OCI-LY3 (cell line): ENCODE data around the gene ABHD16A.

ENCODE experiments used
- CTCF ChIP-seq: fragments of 200-600, 300-600 bp; sonication (generic); IDR thresholded peaks from 2 replicates; pipeline ENCODE4 v1.5.1; 2014; ENCODE audit warnings: antibody characterized with exemption, low read length, low read depth
- EZH2phosphoT487 ChIP-seq: fragments of 200-600 bp; shearing (Covaris generic); IDR thresholded peaks from 2 replicates; pipeline ENCODE4 v1.6.1; 2018; ENCODE audit warnings: antibody characterized with exemption, mixed run types, low read depth

GRCh38 chr6:31708224-31708623, 5.1 kb upstream of the ABHD16A start:
- TF ChIP-seq EZH2phosphoT487 (no peak), CTCF (no peak)
